AG08396 (cell line): ENCODE measurements around the gene RAN.
A peak's percentile ranks its signal among the peaks of the same experiment; 100 is the strongest.
"Not testable (repeated sequence)": the region's sequence is repeated elsewhere in the genome, so short reads cannot be mapped to it uniquely, and the experiment has no call there.

Source experiments
- DNase-seq: peaks from one replicate; pipeline ENCODE4 v3.0.0; 2012; ENCODE audit warnings: low spot score, mixed read lengths

RAN gene

DNA sequence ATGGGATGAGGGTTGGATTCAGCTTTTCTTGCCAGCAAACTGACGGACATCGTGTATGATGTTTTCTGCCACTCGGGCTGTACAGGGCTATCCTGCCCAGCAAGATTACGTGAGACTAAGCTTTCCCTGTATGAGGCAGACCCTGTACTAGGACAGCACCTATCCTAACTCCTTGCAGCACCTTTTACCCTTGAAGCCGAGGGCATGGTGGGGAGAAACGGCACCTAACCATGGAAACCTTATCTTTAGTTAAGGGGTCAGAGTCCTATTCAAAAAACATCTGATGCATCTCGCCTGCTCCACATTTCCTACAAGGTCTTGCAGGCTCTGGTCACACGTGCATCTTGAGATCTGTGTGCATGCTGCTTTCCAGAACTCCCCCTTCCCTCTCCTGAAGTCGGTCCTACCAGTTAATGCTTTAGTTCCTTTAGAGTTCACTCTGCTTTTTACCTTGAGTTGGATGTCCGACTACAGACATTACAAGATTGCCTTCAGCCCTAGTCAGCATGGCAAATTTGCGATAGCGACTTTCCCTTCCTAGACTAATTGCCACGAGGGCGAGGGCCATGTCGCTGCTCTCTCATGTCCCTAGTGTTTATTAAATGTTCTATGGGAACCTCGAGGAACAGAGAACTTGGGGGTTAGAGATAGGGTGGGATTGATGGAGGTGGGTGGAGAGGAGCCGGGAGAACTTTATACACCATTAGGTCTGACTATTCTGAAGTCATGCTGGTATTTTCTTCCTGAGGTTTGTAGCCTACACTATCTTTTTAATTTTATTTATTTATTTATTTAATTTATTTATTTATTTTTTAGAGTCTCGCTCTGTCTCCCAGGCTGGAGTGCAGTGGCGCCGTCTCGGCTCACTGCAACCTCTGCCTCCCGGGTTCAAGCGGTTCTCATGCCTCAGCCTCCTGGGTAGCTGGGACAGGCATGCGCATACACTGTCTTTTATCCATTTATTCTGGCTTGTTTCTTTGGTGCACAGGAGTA is 6.6 kb downstream of the RAN start:
- no peak for DNase-seq

- DNase-seq = no peak
Measured at GRCh38 chr12:130879212-130879686, 7.4 kb downstream of the RAN start.

DNA sequence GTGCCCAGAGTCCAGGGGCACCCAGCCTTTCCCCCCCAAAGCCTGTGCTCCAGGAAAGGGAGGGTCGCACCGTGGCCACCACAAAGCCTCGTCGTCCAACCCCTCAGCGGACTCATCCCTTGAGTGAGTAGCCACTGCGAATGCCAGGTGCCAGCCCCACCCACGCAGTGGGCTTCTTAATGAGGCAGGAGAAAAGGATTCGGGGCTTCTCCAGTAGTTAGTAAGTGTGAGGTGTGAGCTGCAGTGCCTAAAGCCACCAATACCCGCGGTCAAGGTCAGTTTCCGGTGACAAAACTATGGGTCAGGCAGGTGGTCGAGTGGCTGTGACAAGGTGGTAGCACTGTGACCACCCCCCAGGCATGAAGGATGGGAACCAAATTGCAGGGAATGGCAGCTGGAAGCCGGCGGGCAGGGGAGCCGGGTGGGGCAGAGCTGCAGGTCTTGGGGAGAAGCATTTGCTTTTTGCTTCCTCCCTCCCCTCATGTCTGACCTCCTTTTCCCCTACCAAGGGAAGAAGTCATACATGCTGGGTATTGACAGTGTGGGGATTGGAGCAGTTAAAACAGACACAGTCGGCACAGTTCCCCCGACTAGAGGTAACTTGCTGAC is 8.0 kb downstream of the RAN start:
- DNase-seq = no peak

DNA sequence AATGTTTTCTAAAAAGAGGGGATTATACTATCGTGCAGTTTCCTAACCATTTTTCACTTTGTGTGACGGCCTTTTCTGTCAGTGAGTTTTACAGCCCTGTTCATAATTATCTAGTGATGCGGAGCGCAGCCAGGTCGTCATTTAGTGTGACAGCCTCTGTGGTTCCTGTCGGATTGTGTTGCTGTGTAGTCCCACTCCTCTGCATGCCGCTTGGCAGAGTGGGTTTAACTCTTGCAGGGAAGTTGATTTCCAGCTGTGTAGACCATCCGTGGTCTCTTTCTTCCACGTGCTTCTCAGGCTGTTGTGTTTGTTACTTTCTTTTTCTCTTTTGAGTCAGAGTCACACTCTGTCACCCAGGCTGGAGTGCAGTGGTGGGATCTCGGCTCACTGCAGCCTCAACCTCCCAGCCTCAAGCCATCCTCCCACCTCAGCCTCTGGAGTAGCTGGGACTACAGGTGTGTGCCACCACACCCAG is 8.6 kb downstream of the RAN start:
- no peak for DNase-seq

GRCh38 chr12:130881046-130881445 is 9.2 kb downstream of the RAN start:
- DNase-seq = no peak

GRCh38 chr12:130881548-130881947 is 9.7 kb downstream of the RAN start:
- DNase-seq = no peak

DNA sequence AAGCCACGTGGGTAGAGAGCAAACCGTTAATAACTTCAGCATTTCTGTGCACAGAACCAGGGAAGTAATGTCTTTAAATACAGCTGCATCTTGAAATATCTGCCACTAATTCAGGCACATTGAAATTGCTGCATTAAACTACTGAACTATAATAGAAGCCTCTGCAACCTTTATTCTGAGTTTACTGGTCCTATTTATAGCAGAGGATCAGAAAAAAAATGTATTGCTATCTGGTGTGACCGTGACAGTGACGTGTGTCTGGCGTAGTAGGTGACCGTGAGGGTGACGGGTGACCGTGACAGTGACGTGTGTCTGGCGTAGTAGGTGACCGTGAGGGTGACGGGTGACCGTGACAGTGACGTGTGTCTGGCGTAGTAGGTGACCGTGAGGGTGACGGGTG is 15.3 kb downstream of the RAN start:
- DNase-seq = not testable (repeated sequence)

GRCh38 chr12:130904064-130904463 is 32.2 kb downstream of the RAN start:
- DNase-seq = no peak

DNA sequence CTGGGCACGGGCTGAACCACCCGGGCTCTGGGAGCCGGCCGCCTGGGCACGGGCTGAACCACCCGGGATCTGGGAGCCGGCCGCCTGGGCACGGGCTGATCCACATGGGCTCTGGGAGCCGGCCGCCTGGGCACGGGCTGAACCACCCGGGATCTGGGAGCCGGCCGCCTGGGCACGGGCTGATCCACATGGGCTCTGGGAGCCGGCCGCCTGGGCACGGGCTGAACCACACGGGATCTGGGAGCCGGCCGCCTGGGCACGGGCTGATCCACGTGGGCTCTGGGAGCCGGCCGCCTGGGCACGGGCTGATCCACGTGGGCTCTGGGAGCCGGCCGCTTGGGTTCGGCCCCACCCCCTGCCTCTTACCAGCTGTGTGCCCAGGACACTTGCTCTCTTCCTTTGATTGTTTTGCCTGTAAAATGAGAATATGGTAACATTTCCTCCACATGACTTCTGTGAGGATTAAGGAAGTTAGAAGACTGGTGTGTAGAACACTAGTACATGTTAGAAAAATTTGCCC is 33.1 kb downstream of the RAN start:
- not testable (repeated sequence) for DNase-seq

GRCh38 chr12:130909111-130909510 is 37.2 kb downstream of the RAN start:
- no peak for DNase-seq

- no peak for DNase-seq
Measured at GRCh38 chr12:130911193-130911592, 39.3 kb downstream of the RAN start.

- no peak for DNase-seq
Measured at GRCh38 chr12:130911933-130912332, 40.1 kb downstream of the RAN start.

DNA sequence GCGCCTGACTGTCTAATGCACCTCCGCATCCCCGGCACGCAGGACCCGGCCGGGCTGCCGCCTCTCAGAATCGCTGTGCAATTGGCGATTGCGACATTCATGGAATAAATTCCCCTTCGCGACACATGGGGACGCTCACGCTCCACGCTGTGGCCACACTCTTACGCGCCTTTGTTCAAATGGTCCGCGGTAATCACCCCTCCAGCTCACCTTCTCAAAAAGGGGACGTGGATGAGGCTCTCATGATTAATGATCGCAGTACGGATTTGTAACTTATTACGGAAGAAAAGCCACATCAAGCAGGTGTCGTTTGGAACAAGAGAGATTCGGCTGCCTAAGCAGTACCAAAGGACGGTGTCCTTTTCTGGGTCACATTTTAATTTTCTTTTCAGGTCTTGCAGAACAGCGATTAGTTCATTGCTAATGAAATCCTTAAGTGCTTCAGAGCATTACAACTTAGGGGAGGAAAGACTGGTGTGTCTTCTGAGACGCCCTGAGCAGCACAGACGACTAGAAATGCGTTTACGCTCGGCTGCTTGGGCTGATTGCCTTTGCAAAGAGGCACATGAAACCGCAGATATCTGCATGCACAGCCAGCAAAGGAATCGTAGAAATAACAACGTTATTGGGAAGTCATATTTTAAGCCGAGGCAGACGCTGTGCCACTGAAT is 44.5 kb downstream of the RAN start:
- DNase-seq = peak; percentile 73

- DNase-seq = no peak
Measured at GRCh38 chr12:130917607-130918006, 45.7 kb downstream of the RAN start.

GRCh38 chr12:130919086-130919485 is 47.2 kb downstream of the RAN start:
- DNase-seq = no peak

- no peak for DNase-seq
Measured at GRCh38 chr12:130920119-130920703, 48.3 kb downstream of the RAN start.

- peak; percentile 75 for DNase-seq
Measured at GRCh38 chr12:130920723-130921381, 49.0 kb downstream of the RAN start.

DNA sequence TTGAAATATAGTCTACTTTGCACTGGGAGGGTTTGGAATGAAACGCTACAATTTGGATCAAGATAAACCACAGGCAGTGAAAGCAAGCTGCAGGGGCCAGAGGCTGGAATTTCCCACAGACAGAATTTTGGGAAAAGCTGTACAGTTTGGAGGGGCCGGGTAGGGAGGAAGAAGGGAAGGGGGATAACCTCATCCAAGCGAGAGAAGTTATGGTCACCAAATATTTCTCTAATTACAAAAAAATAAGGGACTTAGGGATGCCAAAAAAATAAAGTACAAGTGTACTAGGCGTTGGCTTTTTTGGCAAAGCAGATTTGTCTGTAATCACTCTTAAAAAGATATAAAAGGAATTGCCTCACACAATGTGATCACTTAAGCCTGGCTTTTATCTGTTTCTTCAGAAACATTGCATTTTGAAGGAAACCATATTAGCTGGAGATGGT is 50.7 kb downstream of the RAN start:
- no peak for DNase-seq

GRCh38 chr12:130924966-130925665 is 53.2 kb downstream of the RAN start:
- no peak for DNase-seq

DNA sequence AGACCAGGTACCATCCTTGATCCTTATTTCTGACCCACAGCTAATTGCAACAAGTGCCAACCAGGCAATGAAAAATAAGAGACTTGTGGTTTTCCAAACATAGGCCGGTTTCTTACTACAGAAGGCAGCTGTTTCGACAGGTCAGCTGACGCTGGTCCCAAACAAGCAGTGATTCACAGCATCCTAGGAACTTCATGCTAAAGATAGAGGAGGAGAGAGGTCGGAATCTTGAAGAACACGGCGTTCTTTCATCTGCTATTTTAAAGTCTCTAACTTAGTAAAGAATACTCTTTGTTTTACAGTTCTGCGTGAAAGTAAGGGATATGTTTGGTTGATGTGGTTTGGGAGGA is 53.8 kb downstream of the RAN start:
- peak; percentile 37 for DNase-seq
